Thyroid gland (tissue), 4 donors: ENCODE results near the gene CEMIP2. TPM values are rescaled to one million over a fixed set of nuclear protein-coding genes. Genes with fewer than 3 reads are reported as not detected.

Source experiments
- DNase-seq, 2 donors: peaks; one replicate each; pipeline ENCODE4 v3.0.0-alpha.2; 2019
- H3K27ac ChIP-seq, 3 donors: fragments of 200-600 bp; sonication (generic); 1 replicate in 2 of 3; 2 replicates in 1 of 3; pipeline ENCODE4 v1.5.1; 2016 to 2019; ENCODE audit warnings: mild to moderate bottlenecking in 1 of 3, moderate library complexity in 1 of 3
- H3K27me3 ChIP-seq: fragments of 200-600 bp; sonication (generic); one replicate; pipeline ENCODE4 v1.5.1; 2019
- H3K36me3 ChIP-seq, 2 donors: fragments of 200-600 bp; sonication (generic); one replicate each; pipeline ENCODE4 v1.5.1; 2016 to 2019
- H3K4me1 ChIP-seq, 2 donors: fragments of 200-600 bp; sonication (generic); one replicate each; pipeline ENCODE4 v1.5.1; 2017 to 2019
- H3K4me3 ChIP-seq, 3 donors: fragments of 200-600 bp; sonication (generic); replicated peaks in 1 of 3; 1 replicate in 2 of 3; 2 replicates in 1 of 3; pipeline ENCODE4 v1.5.1; 2016; ENCODE audit warnings: mild to moderate bottlenecking in 1 of 3
- H3K9me3 ChIP-seq: fragments of 200-600 bp; sonication (generic); one replicate; pipeline ENCODE4 v1.5.1; 2017
- CTCF ChIP-seq, 6 experiments: fragments of 200-600 bp in 3 of 6; fragments of 450-650 bp in 3 of 6; sonication (generic) in 3 of 6; IDR thresholded peaks; one replicate each; pipeline ENCODE4 v1.5.1; 2016 to 2019; ENCODE audit warnings: antibody characterized with exemption in 6 of 6, mild to moderate bottlenecking in 2 of 6, inconsistent platforms in 1 of 6, moderate library complexity in 1 of 6
- POLR2A ChIP-seq, 2 donors: fragments of 450-650 bp; IDR thresholded peaks; one replicate each; pipeline ENCODE4 v1.6.1; 2017; ENCODE audit warnings: antibody characterized with exemption in 2 of 2, mild to moderate bottlenecking in 2 of 2, moderate library complexity in 1 of 2
- WGBS, 2 donors: methylation state at CpG; one replicate each; pipeline ENCODE4 v1.1.5; 2017; 5-methylcytosine and 5-hydroxymethylcytosine counted together
- intact Hi-C: fragments of 100-400 bp; cut with DNase I; formaldehyde crosslinking; loops from one replicate; pipeline ENCODE4 v1.15.1; 2023
- total RNA-seq, 4 donors: library from RNA; depleted of rRNA; stranded (reverse); fragments of >200 nt; gene quantifications; one replicate each; pipeline ENCODE4 v1.2.3, GENCODE V29; 2016

Gene CEMIP2
- total RNA-seq, 4 donors from 2014 or later: 29.6 to 111 (median 34.0) TPM

GRCh38 chr9:71683598-71684235 is 84.6 kb downstream of the CEMIP2 start:
- no peak overlapping the region for H3K4me3 ChIP-seq
- no peaks in the 10 kb centered on the region for H3K9me3 ChIP-seq
- H3K4me1 ChIP-seq: peaks cover 36 to 51% of the 10 kb centered on the region in 2 donors
- TF ChIP-seq POLR2A (IDR thresholded peaks at IDR 0.05): no peak
- TF ChIP-seq CTCF (IDR thresholded peaks at IDR 0.05): peak in 2 of 6 experiments; percentile 9 to 13
- intact Hi-C loops: no loop called here
- WGBS, 2 donors: 78 to 88% methylated on average over 9 of the region's 9 CpGs
- H3K36me3 ChIP-seq: no peaks in the 10 kb centered on the region
- H3K27ac ChIP-seq: peak overlapping the region; percentile 19 to 60 (median 51)
- DNase-seq: no peak
- no peaks in the 10 kb centered on the region for H3K27me3 ChIP-seq

GRCh38 chr9:71681708-71682272 is 86.5 kb downstream of the CEMIP2 start:
- TF ChIP-seq POLR2A (IDR thresholded peaks at IDR 0.05) (no peak), CTCF (IDR thresholded peaks at IDR 0.05) (no peak)
- DNase-seq: no peak
- intact Hi-C loops: no loop called here
- H3K36me3 ChIP-seq: no peaks in the 10 kb centered on the region
- H3K9me3 ChIP-seq: no peaks in the 10 kb centered on the region
- no peak overlapping the region for H3K4me3 ChIP-seq
- WGBS, 2 donors: 52 to 60% methylated on average over 3 of the region's 3 CpGs
- no peaks in the 10 kb centered on the region for H3K27me3 ChIP-seq
- peak overlapping the region; percentile 60 to 92 (median 90) for H3K27ac ChIP-seq
- peaks cover 52 to 68% of the 10 kb centered on the region in 2 donors for H3K4me1 ChIP-seq

GRCh38 chr9:71681104-71681707 is 87.1 kb downstream of the CEMIP2 start:
- TF ChIP-seq CTCF (IDR thresholded peaks at IDR 0.05) (no peak), POLR2A (IDR thresholded peaks at IDR 0.05) (no peak)
- Histone ChIP-seq H3K9me3 (no peaks in the 10 kb centered on the region), H3K27me3 (no peaks in the 10 kb centered on the region), H3K27ac (peak overlapping the region; percentile 60 to 92 (median 90)), H3K36me3 (no peaks in the 10 kb centered on the region), H3K4me1 (peaks cover 56 to 72% of the 10 kb centered on the region in 2 donors), H3K4me3 (no peak overlapping the region)
- no peak for DNase-seq
- intact Hi-C loops: no loop called here
- WGBS, 2 donors: 81 to 94% methylated on average over 1 of the region's 1 CpG

GRCh38 chr9:71680189-71680980 is 87.9 kb downstream of the CEMIP2 start:
- Histone ChIP-seq H3K9me3 (no peaks in the 10 kb centered on the region), H3K36me3 (no peaks in the 10 kb centered on the region), H3K4me3 (no peak overlapping the region), H3K27me3 (no peaks in the 10 kb centered on the region), H3K4me1 (peaks cover 58 to 74% of the 10 kb centered on the region in 2 donors), H3K27ac (peak overlapping the region; percentile 90 to 95 (median 92))
- no peak for DNase-seq
- intact Hi-C loops: no loop called here
- 51 to 63% methylated on average over 5 of the region's 5 CpGs for WGBS, 2 donors
- TF ChIP-seq CTCF (IDR thresholded peaks at IDR 0.05) (no peak), POLR2A (IDR thresholded peaks at IDR 0.05) (no peak)
